K562 (cell line): Measurements from ENCODE around the gene RNU6-9. TPM values are rescaled to one million over a fixed set of nuclear protein-coding genes. Genes with fewer than 3 reads are reported as not detected.

Experiments used
- ATAC-seq: fragments of 200-7000 bp; cut with Tn5 transposase; 3 replicates; pipeline ENCODE4 v1.9.1; 2020; ENCODE audit warnings: moderate library complexity
- BruUV-seq: library from RNA; stranded (reverse); fragments of 400-500 nt; replicated peaks from 2 replicates; lab custom pipeline; 2021; lab: Mats Ljungman, UMichigan
- CTCF ChIA-PET: fragments of 300-600 bp; formaldehyde crosslinking; extraction: SDS; loops from one replicate; lab custom pipeline; 2021; ENCODE audit warnings: low intra/inter-chr PET ratio; lab: Yijun Ruan, JAX
- POLR2A ChIA-PET: fragments of 300-600, 350-650 bp; sonication (Branson Sonifier 250); formaldehyde crosslinking; extraction: SDS; loops from one replicate; lab custom pipeline; 2021; ENCODE audit warnings: antibody characterized with exemption, inconsistent platforms; lab: Yijun Ruan, JAX
- DNase-seq, 4 experiments: peaks; one replicate each; pipeline versions ENCODE4 v3.0.0 to v3.0.0-alpha.2; 2011 to 2018; ENCODE audit warnings: low spot score in 3 of 4, mixed read lengths in 3 of 4; ENCODE audit errors: extremely low read depth in 1 of 4
- FAIRE-seq: peaks from 2 replicates; lab custom pipeline; 2011; peaks lifted over from hg19 to GRCh38; lab: Jason Lieb, UNC
- H2AFZ ChIP-seq: 2 replicates; pipeline ENCODE4 v1.6.0; 2011; ENCODE audit warnings: low read depth, low read length, control low read depth, inconsistent platforms
- H3K27ac ChIP-seq: fragments of 200-600 bp; 3 replicates; pipeline ENCODE4 v1.8.0; 2011; ENCODE audit warnings: low read depth, mild to moderate bottlenecking, control low read depth, inconsistent platforms, low read length, moderate library complexity, mixed read lengths; ENCODE audit errors: extremely low read depth
- H3K27me3 ChIP-seq, 2 experiments: fragments of 300-600 bp in 1 of 2; 2 replicates in 1 of 2; 3 replicates in 1 of 2; pipeline versions ENCODE4 v1.6.0 to v1.8.0; 2011; ENCODE audit warnings: inconsistent platforms in 2 of 2, low read length in 2 of 2, mild to moderate bottlenecking in 1 of 2, mixed read lengths in 1 of 2, moderate library complexity in 1 of 2; ENCODE audit not compliant: control insufficient read depth in 2 of 2, insufficient read depth in 2 of 2
- H3K36me3 ChIP-seq: fragments of 300-600 bp; 3 replicates; pipeline ENCODE4 v1.8.0; 2011; ENCODE audit warnings: mild to moderate bottlenecking, low read length, inconsistent platforms; ENCODE audit not compliant: control insufficient read depth, insufficient read depth
- H3K4me1 ChIP-seq, 2 experiments: fragments of 200-600 bp in 1 of 2; replicated peaks in 1 of 2; 2 replicates in 1 of 2; 3 replicates in 1 of 2; pipeline versions ENCODE4 v1.5.1 to v1.8.0; 2011; ENCODE audit warnings: inconsistent platforms in 2 of 2, low read length in 2 of 2, mild to moderate bottlenecking in 1 of 2, mixed read lengths in 1 of 2, moderate library complexity in 1 of 2; ENCODE audit not compliant: control insufficient read depth in 2 of 2, insufficient read depth in 2 of 2
- H3K4me2 ChIP-seq: 2 replicates; pipeline ENCODE4 v1.6.1; 2011; ENCODE audit warnings: low read length, control low read depth, inconsistent platforms, mixed read lengths; ENCODE audit not compliant: insufficient read depth
- H3K4me3 ChIP-seq: fragments of 200-600 bp; sonication (generic), shearing (Covaris generic); 2 replicates; pipeline ENCODE4 v1.5.1; 2016; ENCODE audit warnings: control low read depth, inconsistent platforms
- H3K79me2 ChIP-seq: fragments of 200-600 bp; 3 replicates; pipeline ENCODE4 v1.8.0; 2011; ENCODE audit warnings: low read length, inconsistent platforms; ENCODE audit not compliant: control insufficient read depth, insufficient read depth
- H3K9ac ChIP-seq, 2 experiments: 2 replicates each; pipeline versions ENCODE4 v1.6.0 to v1.6.1; 2011; ENCODE audit warnings: low read depth in 2 of 2, low read length in 2 of 2, control low read depth in 1 of 2, inconsistent platforms in 1 of 2, mild to moderate bottlenecking in 1 of 2, mixed read lengths in 1 of 2; ENCODE audit not compliant: insufficient read depth in 1 of 2
- H3K9me1 ChIP-seq: one replicate; pipeline ENCODE4 v1.6.0; 2011; ENCODE audit warnings: inconsistent platforms, mild to moderate bottlenecking, low read length, moderate library complexity; ENCODE audit not compliant: control insufficient read depth, insufficient read depth
- H3K9me3 ChIP-seq: replicated peaks from 2 replicates; pipeline ENCODE4 v1.5.1; 2011; ENCODE audit warnings: low read depth, low read length, inconsistent platforms; ENCODE audit not compliant: control insufficient read depth, insufficient read depth
- H4K20me1 ChIP-seq: replicated peaks from 2 replicates; pipeline ENCODE4 v1.6.1; 2011; ENCODE audit warnings: low read length, inconsistent platforms, mixed read lengths; ENCODE audit not compliant: control insufficient read depth, insufficient read depth
- CREB1 ChIP-seq, 2 experiments: sonication (generic) in 1 of 2; formaldehyde crosslinking in 1 of 2; IDR thresholded peaks; 2 replicates each; pipeline versions ENCODE4 v1.6.1 to v1.8.0; 2012 to 2022; ENCODE audit warnings: inconsistent platforms in 1 of 2, mild to moderate bottlenecking in 1 of 2, missing genetic modification reagents in 1 of 2, moderate library complexity in 1 of 2
- CREB3 ChIP-seq: fragments of 450-650 bp; conservative IDR thresholded peaks from 2 replicates; pipeline ENCODE4 v1.6.1; 2016; ENCODE audit warnings: missing genetic modification characterization, low read depth, mild to moderate bottlenecking, missing compliant biosample characterization, moderate library complexity
- FOXJ2 ChIP-seq: fragments of 200-800 bp; sonication (Bioruptor generic); IDR thresholded peaks from 2 replicates; pipeline ENCODE4 v1.6.1; 2016; ENCODE audit warnings: missing genetic modification characterization, missing compliant biosample characterization
- GATAD2A ChIP-seq: fragments of 450-650 bp; IDR thresholded peaks from 2 replicates; pipeline ENCODE4 v1.6.1; 2017
- IRF2 ChIP-seq: sonication (generic); formaldehyde crosslinking; IDR thresholded peaks from 2 replicates; pipeline ENCODE4 v1.8.1; 2022; ENCODE audit warnings: mild to moderate bottlenecking, missing genetic modification reagents
- MAFG ChIP-seq: fragments of 450-650 bp; conservative IDR thresholded peaks from 2 replicates; pipeline ENCODE4 v1.6.1; 2016; ENCODE audit warnings: missing genetic modification characterization, missing compliant biosample characterization
- MTA1 ChIP-seq: fragments of 450-650 bp; IDR thresholded peaks from 2 replicates; pipeline ENCODE4 v1.6.1; 2017; ENCODE audit warnings: borderline replicate concordance
- NUFIP1 ChIP-seq: fragments of 450-650 bp; IDR thresholded peaks from 2 replicates; pipeline ENCODE4 v1.6.1; 2018; ENCODE audit not compliant: partially characterized antibody
- POLR2G ChIP-seq: fragments of 200-400 bp; formaldehyde crosslinking; IDR thresholded peaks from 2 replicates; pipeline ENCODE4 v1.6.1; 2017; ENCODE audit warnings: low read depth, mild to moderate bottlenecking, antibody characterized with exemption, low read length, moderate library complexity
- PURB ChIP-seq: sonication (generic); formaldehyde crosslinking; IDR thresholded peaks from 2 replicates; pipeline ENCODE4 v1.9.0; 2021; ENCODE audit warnings: low read depth, mild to moderate bottlenecking, missing genetic modification reagents
- ZEB2 ChIP-seq: fragments of 450-650 bp; IDR thresholded peaks from 2 replicates; pipeline ENCODE4 v1.6.1; 2016
- ZNF699 ChIP-seq: fragments of 250-450 bp; sonication (Bioruptor Pico); IDR thresholded peaks from 2 replicates; pipeline ENCODE4 v1.8.0; 2021; ENCODE audit warnings: mild to moderate bottlenecking, moderate library complexity; ENCODE audit not compliant: insufficient replicate concordance
- ZNF75A ChIP-seq: fragments of 450-650 bp; formaldehyde crosslinking; IDR thresholded peaks from 2 replicates; pipeline ENCODE4 v1.4.0; 2020; ENCODE audit warnings: mild to moderate bottlenecking
- WGBS: fragments of 100-300 bp; shearing (Covaris generic); methylation state at CpG from one replicate; pipeline ENCODE4 v1.1.6; 2016; ENCODE audit warnings: low coverage, mixed read lengths; ENCODE audit not compliant: insufficient coverage; ENCODE audit errors: missing lambda C conversion rate; 5-methylcytosine and 5-hydroxymethylcytosine counted together
- in situ Hi-C: fragments of 300-500 bp; cut with MboI; formaldehyde crosslinking; loops from 4 replicates; pipeline ENCODE4 v1.15.0; 2018; ENCODE audit warnings: inconsistent platforms, mixed read lengths
- intact Hi-C: fragments of 100-400 bp; cut with micrococcal nuclease; formaldehyde crosslinking; loops from 2 replicates; pipeline ENCODE4 v1.14.2; 2022
- polyA plus RNA-seq, 8 experiments: library from polyadenylated mRNA; depleted of rRNA in 4 of 8; stranded (reverse) in 5 of 8; unstranded in 3 of 8; fragments of >200 nt; fragmentation: Nextera tagmentation in 2 of 8; fragmentation: Illumina TruSeq in 1 of 8; extraction: Ambion mirVana in 2 of 8; extraction: Trizol in 1 of 8; gene quantifications; 2 replicates each; pipeline versions ENCODE4 v1.2.1 to v1.2.3, GENCODE V29; 2011 to 2014; ENCODE audit warnings: inconsistent platforms in 1 of 8, missing spikeins in 1 of 8
- total RNA-seq, 7 experiments: library from RNA; depleted of rRNA in 6 of 7; stranded (reverse); fragments of >200 nt in 6 of 7; fragmentation: Illumina TruSeq in 2 of 7; extraction: Trizol in 2 of 7; gene quantifications; 2 replicates each; pipeline versions ENCODE4 v1.2.1 to v1.2.3, GENCODE V29; 2011 to 2021; ENCODE audit warnings: low replicate concordance in 1 of 7
- TF ChIP-seq, protein P1 (sequence below): fragments of 450-650 bp; IDR thresholded peaks from 2 replicates; pipeline ENCODE4 v1.6.1; 2016; ENCODE audit warnings: missing biosample characterization, missing genetic modification characterization

The RNU6-9 gene
- total and polyA plus RNA-seq, 9 of the 15 experiments (the other 6 are each of a cell fraction or from before 2014, with no cell fraction given) = not detected

GRCh38 chr19:887599-887998, 5.7 kb upstream of the RNU6-9 start:
- FAIRE-seq (no peak), ATAC-seq (no peak)
- intact Hi-C loops = no loop called here
- Histone ChIP-seq H3K79me2 (peaks cover 37% of the 10 kb centered on the region), H3K4me2 (no peak overlapping the region), H3K36me3 (peaks cover 77% of the 10 kb centered on the region), H3K4me1 (peaks cover 5 to 85% of the 10 kb centered on the region in 2 experiments; a peak in 4 of 5 replicates), H3K4me3 (no peak overlapping the region), H2AFZ (no peak overlapping the region), H3K9me3 (no peaks in the 10 kb centered on the region)
- CTCF ChIA-PET = no interaction called here
- POLR2A ChIA-PET = no interaction called here
- WGBS = 93% methylated on average over 8 of the region's 10 CpGs
- TF ChIP-seq MAFG (tag) (no peak), NUFIP1 (no peak), ZEB2 (no peak), PURB (CRISPR knock-in tag) (no peak), ZNF699 (CRISPR knock-in tag) (no peak), FOXJ2 (tag) (no peak), ZNF75A (CRISPR knock-in tag) (no peak), GATAD2A (no peak), CREB1 (IDR thresholded peaks at IDR 0.05) (no peak), CREB1 (CRISPR knock-in tag; IDR thresholded peaks at IDR 0.05) (no peak), IRF2 (no peak), CREB3 (tag) (no peak), MTA1 (no peak), POLR2G (no peak)
- TF ChIP-seq, protein P1, sequence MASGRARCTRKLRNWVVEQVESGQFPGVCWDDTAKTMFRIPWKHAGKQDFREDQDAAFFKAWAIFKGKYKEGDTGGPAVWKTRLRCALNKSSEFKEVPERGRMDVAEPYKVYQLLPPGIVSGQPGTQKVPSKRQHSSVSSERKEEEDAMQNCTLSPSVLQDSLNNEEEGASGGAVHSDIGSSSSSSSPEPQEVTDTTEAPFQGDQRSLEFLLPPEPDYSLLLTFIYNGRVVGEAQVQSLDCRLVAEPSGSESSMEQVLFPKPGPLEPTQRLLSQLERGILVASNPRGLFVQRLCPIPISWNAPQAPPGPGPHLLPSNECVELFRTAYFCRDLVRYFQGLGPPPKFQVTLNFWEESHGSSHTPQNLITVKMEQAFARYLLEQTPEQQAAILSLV (tag) = no peak
- TF ChIP-seq, all 486 proteins: peak for 0
- Histone ChIP-seq H3K9ac (peak overlapping the region in 1 of 2 experiments; percentile 68; a peak in 1 of 4 replicates), H3K9me1 (no peaks in the 10 kb centered on the region), H3K27ac (no peak overlapping the region), H4K20me1 (peaks cover 4% of the 10 kb centered on the region; the same call in 1 of the 2 replicates), H3K27me3 (no peaks in the 10 kb centered on the region)
- in situ Hi-C loops = no loop called here
- no TSS peak for BruUV-seq
- no peak for DNase-seq
